ENCODE measurements around the gene SELENOW. TPM values are rescaled to one million over a fixed set of nuclear protein-coding genes. Genes with fewer than 3 reads are reported as not detected.

Gene SELENOW
- total and polyA plus RNA-seq, 4 donors = 329 to 692 (median 640) TPM

DNA sequence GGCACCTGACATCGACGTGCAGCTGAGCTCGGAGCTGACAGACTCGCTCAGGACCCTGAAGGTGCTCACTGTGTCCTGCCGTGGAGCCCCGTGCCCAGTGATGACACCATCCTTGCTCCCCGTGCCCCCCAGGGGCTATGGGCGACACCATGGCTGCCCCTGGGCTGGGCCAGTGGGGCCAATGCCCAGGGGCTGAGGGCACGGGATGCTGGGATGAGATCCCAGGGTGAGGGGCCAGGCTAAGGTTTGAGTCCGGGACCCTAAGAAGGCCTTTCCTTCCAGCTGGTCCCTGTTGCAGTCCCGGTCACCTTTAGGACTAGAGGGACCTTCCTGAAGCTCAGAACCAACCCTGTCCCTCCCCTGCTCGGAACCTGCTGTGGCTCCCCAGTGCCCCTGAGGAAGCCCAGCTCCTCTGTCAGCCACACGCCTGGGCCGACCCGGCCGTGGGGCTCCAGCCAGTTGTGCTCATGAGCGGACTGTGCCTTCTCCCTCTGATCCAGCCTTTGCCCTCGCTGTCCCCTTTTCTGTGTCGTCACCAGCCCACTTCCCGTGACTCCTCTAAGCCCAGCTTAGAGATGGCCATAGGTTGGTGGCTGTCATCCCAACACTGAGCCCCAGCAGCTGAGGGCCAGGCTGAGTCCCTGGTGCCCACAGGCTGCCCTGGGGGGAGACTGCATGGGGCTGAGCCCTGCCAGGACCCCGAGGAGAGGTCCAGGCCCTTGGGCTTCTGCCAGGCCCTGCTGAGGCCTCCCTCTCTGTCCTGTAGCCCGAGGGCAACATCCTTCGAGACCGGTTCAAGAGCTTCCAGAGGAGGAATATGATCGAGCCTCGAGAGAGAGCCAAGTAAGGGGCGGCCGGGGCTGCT lies 22.5 kb upstream of the SELENOW start:
- no peaks in the 10 kb centered on the region for H3K27me3 ChIP-seq (ENCODE audit: control insufficient read depth, insufficient read depth, low read length)
- H3K4me3 ChIP-seq (ENCODE audit: low read depth, low read length) = no peak overlapping the region
- no peak for DNase-seq (ENCODE audit: low read depth in 4 of 6, low spot score in 6 of 6)
- H3K4me1 ChIP-seq (ENCODE audit: control insufficient read depth, insufficient read depth, low read length) = no peaks in the 10 kb centered on the region
- WGBS (ENCODE audit: insufficient coverage) = 95% methylated on average over 28 of the region's 28 CpGs
- H3K36me3 ChIP-seq (ENCODE audit: control insufficient read depth, insufficient read depth, low read length) = peaks cover 83% of the 10 kb centered on the region
- H3K27ac ChIP-seq (ENCODE audit: low read depth, low read length) = no peak overlapping the region
- no peaks in the 10 kb centered on the region for H3K9me3 ChIP-seq (ENCODE audit: control insufficient read depth, insufficient read depth, low read length)

DNA sequence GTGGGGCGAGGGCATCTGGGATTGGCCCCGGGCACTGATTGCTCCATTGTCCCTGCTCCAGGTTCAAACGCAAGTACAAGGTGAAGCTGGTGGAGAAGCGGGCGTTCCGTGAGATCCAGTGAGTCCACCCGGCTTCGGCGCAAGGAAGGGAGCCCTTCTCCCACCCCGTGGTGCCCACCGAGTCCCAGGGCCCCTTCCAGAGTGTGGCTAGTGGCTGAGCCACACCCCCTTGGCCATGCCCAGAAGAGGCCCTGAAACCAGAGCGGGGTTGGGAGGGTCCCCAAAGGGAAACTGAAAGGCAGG lies 21.9 kb upstream of the SELENOW start:
- no peaks in the 10 kb centered on the region for H3K4me1 ChIP-seq (ENCODE audit: control insufficient read depth, insufficient read depth, low read length)
- WGBS (ENCODE audit: insufficient coverage) = 97% methylated on average over 12 of the region's 12 CpGs
- H3K36me3 ChIP-seq (ENCODE audit: control insufficient read depth, insufficient read depth, low read length) = peaks cover 78% of the 10 kb centered on the region
- no peaks in the 10 kb centered on the region for H3K9me3 ChIP-seq (ENCODE audit: control insufficient read depth, insufficient read depth, low read length)
- no peak for DNase-seq (ENCODE audit: low read depth in 4 of 6, low spot score in 6 of 6)
- H3K27ac ChIP-seq (ENCODE audit: low read depth, low read length) = no peak overlapping the region
- no peaks in the 10 kb centered on the region for H3K27me3 ChIP-seq (ENCODE audit: control insufficient read depth, insufficient read depth, low read length)
- no peak overlapping the region for H3K4me3 ChIP-seq (ENCODE audit: low read depth, low read length)

DNA sequence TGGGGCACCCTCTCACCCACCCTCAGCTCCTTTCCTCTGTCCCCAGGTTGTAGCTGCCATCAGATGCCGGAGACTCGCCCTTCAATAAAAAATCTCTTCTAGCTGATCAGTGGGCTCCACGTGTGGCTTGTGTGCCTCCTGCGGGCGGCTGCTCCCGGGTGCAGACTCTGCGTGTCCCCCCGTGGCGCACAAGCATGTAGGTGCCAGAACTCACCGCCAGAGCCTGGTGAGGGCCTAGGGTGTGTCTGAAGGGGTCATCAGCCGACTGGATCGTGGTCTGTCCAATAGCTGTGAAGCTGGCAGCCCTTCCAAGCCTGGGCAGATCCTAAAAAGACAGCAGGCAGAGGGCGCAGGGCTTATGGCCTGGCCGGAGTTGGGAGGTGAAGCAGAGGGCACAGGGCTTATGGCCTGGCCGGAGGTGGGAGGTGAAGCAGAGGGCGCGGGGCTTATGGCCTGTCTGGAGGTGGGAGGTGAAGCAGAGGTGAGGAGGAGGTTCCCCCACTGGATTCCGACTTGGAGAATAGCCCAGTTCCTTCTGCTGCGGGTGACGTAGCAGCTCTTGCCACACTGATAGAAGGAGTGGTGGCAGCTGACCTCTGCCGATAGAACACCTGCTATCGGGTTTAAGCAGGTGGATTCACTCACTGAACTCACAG lies 21.4 kb upstream of the SELENOW start:
- WGBS (ENCODE audit: insufficient coverage) = 95% methylated on average over 19 of the region's 22 CpGs
- Histone ChIP-seq H3K36me3 (ENCODE audit: control insufficient read depth, insufficient read depth, low read length) (peaks cover 73% of the 10 kb centered on the region), H3K27me3 (ENCODE audit: control insufficient read depth, insufficient read depth, low read length) (no peaks in the 10 kb centered on the region), H3K4me3 (ENCODE audit: low read depth, low read length) (no peak overlapping the region), H3K4me1 (ENCODE audit: control insufficient read depth, insufficient read depth, low read length) (no peaks in the 10 kb centered on the region), H3K9me3 (ENCODE audit: control insufficient read depth, insufficient read depth, low read length) (no peaks in the 10 kb centered on the region), H3K27ac (ENCODE audit: low read depth, low read length) (no peak overlapping the region)
- no peak for DNase-seq (ENCODE audit: low read depth in 4 of 6, low spot score in 6 of 6)

DNA sequence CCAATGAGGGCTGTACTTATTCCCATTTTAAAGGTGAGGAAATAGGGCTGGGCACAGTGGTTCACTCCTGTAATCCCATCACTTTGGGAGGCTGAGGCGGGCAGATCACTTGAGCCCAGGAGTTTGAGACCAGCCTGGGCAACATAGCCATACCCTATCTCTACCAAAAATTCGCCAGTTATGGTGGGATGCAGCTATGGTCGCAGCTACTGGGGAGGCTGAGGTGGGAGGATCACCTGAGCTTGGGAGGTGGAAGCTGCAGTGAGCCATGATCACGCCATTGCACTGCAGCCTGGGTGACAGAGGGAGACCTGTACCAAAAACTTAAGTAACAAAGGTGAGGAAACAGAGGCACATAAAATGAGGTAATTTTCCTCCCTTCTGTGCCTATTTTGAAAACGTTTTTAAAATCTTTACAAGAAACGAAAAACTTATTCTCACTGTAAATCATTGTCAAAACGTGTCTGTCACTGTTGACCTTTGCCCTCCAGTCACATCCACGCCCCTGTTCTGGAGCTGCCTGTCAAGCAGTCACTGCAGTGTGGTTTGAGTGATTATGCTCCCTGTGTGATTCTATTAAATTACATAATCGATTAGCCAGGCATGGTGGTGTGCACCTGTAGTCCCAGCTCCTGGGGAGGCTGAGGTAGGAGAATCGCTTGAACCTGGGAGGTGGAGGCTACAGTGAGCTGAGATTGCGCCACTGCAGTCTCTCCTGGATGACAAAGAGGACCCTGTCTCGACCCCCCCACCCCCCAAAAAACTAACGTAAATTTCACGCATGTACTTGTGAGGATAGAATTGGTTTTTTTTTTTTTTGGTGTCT lies 20.7 kb upstream of the SELENOW start:
- DNase-seq (ENCODE audit: low read depth in 4 of 6, low spot score in 6 of 6) = no peak

DNA sequence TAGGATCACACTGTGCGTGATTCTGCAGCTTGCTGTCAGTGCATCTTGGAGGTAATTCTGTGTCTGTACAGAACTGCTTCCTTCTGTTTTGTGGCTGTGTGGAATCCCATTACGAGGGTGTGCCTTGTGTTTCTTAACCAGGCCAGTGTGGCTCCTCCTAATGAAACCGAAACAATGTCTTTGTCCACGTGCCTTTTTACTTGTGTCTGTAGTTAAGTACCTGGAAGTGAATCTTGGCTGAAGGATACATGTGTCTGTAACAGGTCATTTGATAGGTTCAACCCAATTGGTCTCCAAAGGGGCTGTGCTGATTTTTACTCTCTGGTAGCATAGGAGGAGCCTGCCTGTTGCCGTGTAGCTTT lies 20.1 kb upstream of the SELENOW start:
- Histone ChIP-seq H3K4me1 (ENCODE audit: control insufficient read depth, insufficient read depth, low read length) (no peaks in the 10 kb centered on the region), H3K27me3 (ENCODE audit: control insufficient read depth, insufficient read depth, low read length) (no peaks in the 10 kb centered on the region), H3K4me3 (ENCODE audit: low read depth, low read length) (no peak overlapping the region), H3K36me3 (ENCODE audit: control insufficient read depth, insufficient read depth, low read length) (peaks cover 60% of the 10 kb centered on the region), H3K9me3 (ENCODE audit: control insufficient read depth, insufficient read depth, low read length) (no peaks in the 10 kb centered on the region), H3K27ac (ENCODE audit: low read depth, low read length) (no peak overlapping the region)
- no peak for DNase-seq (ENCODE audit: low read depth in 4 of 6, low spot score in 6 of 6)
- WGBS (ENCODE audit: insufficient coverage) = 96% methylated on average over 5 of the region's 5 CpGs

More for the DNA sequence above, 20.7 kb upstream of the SELENOW start:
- no peak overlapping the region for H3K27ac ChIP-seq (ENCODE audit: low read depth, low read length)
- no peaks in the 10 kb centered on the region for H3K4me1 ChIP-seq (ENCODE audit: control insufficient read depth, insufficient read depth, low read length)
- peaks cover 66% of the 10 kb centered on the region for H3K36me3 ChIP-seq (ENCODE audit: control insufficient read depth, insufficient read depth, low read length)
- no peaks in the 10 kb centered on the region for H3K27me3 ChIP-seq (ENCODE audit: control insufficient read depth, insufficient read depth, low read length)
- 100% methylated on average over 2 of the region's 14 CpGs for WGBS (ENCODE audit: insufficient coverage)
- no peak overlapping the region for H3K4me3 ChIP-seq (ENCODE audit: low read depth, low read length)
- no peaks in the 10 kb centered on the region for H3K9me3 ChIP-seq (ENCODE audit: control insufficient read depth, insufficient read depth, low read length)

DNA sequence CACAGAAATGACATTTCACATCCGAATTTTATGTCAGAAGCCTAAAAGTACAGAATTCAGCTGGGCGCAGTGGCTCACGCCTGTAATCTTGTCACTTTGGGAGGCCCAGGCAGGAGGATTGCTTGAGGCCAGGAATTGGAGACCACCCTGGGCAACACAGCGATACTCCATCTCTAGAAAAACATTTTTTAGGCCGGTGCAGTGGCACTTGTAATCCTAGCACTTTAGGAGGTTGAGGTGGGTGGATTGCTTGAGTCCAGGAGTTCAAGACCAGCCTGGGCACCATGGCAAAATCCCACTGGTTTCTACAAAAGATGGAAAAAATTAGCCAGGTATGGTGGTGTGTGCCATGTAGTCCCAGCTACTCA lies 17.9 kb upstream of the SELENOW start:
- no peak overlapping the region for H3K27ac ChIP-seq (ENCODE audit: low read depth, low read length)
- peaks cover 2% of the 10 kb centered on the region for H3K4me1 ChIP-seq (ENCODE audit: control insufficient read depth, insufficient read depth, low read length)
- H3K9me3 ChIP-seq (ENCODE audit: control insufficient read depth, insufficient read depth, low read length) = no peaks in the 10 kb centered on the region
- no peak overlapping the region for H3K4me3 ChIP-seq (ENCODE audit: low read depth, low read length)
- no peaks in the 10 kb centered on the region for H3K27me3 ChIP-seq (ENCODE audit: control insufficient read depth, insufficient read depth, low read length)
- H3K36me3 ChIP-seq (ENCODE audit: control insufficient read depth, insufficient read depth, low read length) = peaks cover 38% of the 10 kb centered on the region
- WGBS (ENCODE audit: insufficient coverage) = 100% methylated on average over 4 of the region's 5 CpGs
- no peak for DNase-seq (ENCODE audit: low read depth in 4 of 6, low spot score in 6 of 6)

DNA sequence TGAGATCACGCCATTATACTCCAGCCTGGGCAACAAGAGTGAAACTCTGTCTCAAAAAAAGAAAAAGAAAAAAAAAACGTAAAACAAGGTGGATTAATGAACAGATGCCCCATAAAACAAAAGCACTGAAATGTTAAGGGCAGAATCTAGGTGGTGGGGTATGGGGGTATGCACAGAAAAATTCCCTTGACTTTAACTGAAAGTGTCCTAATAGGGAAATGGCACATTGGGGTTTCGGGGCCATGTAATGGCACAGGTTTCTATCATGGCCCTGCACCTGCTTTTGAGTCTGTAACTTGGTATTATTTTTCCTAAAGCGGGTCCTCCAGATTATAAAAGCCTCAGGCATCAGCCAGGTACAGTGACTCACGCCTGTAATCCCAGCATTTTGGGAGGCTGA lies 16.9 kb upstream of the SELENOW start:
- Histone ChIP-seq H3K4me3 (ENCODE audit: low read depth, low read length) (no peak overlapping the region), H3K4me1 (ENCODE audit: control insufficient read depth, insufficient read depth, low read length) (peaks cover 10% of the 10 kb centered on the region), H3K27me3 (ENCODE audit: control insufficient read depth, insufficient read depth, low read length) (no peaks in the 10 kb centered on the region), H3K36me3 (ENCODE audit: control insufficient read depth, insufficient read depth, low read length) (peaks cover 29% of the 10 kb centered on the region), H3K27ac (ENCODE audit: low read depth, low read length) (no peak overlapping the region), H3K9me3 (ENCODE audit: control insufficient read depth, insufficient read depth, low read length) (no peaks in the 10 kb centered on the region)
- 87% methylated on average over 3 of the region's 5 CpGs for WGBS (ENCODE audit: insufficient coverage)
- DNase-seq (ENCODE audit: low read depth in 4 of 6, low spot score in 6 of 6) = no peak

DNA sequence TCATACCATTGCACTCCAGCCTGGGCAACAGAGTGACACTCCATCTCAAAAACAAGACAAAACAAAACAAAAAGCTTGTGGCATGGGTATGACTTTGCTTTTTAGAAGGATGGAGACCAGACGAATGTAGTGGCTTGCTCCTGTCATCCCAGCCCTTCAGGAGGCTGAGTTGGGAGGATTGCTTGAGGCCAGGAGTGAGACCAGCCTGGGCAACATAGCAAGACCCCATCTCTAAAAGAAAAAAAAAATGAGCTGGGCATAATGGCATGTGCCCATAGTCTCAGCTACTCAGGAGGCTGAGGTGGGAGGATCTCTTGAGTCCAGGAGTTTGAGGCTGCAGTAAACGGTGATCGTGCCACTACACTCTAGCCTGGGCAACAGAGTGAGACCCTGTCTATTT lies 16.4 kb upstream of the SELENOW start:
- 67% methylated on average over 2 of the region's 3 CpGs for WGBS (ENCODE audit: insufficient coverage)
- Histone ChIP-seq H3K27me3 (ENCODE audit: control insufficient read depth, insufficient read depth, low read length) (no peaks in the 10 kb centered on the region), H3K9me3 (ENCODE audit: control insufficient read depth, insufficient read depth, low read length) (no peaks in the 10 kb centered on the region), H3K36me3 (ENCODE audit: control insufficient read depth, insufficient read depth, low read length) (peaks cover 23% of the 10 kb centered on the region), H3K4me3 (ENCODE audit: low read depth, low read length) (no peak overlapping the region), H3K4me1 (ENCODE audit: control insufficient read depth, insufficient read depth, low read length) (peaks cover 10% of the 10 kb centered on the region), H3K27ac (ENCODE audit: low read depth, low read length) (no peak overlapping the region)
- no peak for DNase-seq (ENCODE audit: low read depth in 4 of 6, low spot score in 6 of 6)

DNA sequence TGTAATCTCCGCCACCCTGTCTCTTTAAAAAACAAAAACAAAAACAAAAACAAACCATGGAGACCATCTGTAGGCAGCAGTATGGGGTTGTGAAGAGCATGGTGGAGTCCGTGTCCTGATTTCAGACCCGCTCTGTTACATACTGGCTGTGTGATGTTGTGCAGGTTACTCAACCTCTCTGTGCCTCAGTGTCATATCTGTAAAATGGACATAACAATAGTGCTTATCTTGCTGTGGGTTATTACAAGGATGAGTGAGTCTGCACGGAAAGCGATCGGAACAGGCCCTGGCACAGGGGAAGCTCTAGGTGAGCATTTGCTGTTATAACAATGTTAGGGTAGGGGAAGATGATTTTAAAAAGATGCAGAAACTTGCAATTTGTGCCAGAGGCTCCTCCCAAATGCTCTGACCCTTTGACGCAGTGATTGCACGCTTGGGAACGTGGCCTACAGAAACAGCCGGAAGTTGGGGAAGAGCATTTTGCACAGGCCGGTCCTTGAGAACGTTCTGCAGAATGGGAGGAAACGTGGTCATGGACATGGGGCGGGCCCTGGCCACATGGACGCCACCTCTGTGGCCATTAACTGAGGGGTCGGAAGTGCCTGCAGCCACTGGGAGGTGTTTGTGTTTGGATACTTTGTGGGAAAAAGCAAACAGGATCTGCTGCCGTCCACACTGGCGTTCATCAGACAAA lies 15.7 kb upstream of the SELENOW start:
- H3K4me3 ChIP-seq (ENCODE audit: low read depth, low read length) = no peak overlapping the region
- H3K27ac ChIP-seq (ENCODE audit: low read depth, low read length) = no peak overlapping the region
- no peak for DNase-seq (ENCODE audit: low read depth in 4 of 6, low spot score in 6 of 6)
- H3K9me3 ChIP-seq (ENCODE audit: control insufficient read depth, insufficient read depth, low read length) = no peaks in the 10 kb centered on the region
- H3K4me1 ChIP-seq (ENCODE audit: control insufficient read depth, insufficient read depth, low read length) = peaks cover 10% of the 10 kb centered on the region
- 80% methylated on average over 13 of the region's 18 CpGs for WGBS (ENCODE audit: insufficient coverage)
- peaks cover 17% of the 10 kb centered on the region for H3K36me3 ChIP-seq (ENCODE audit: control insufficient read depth, insufficient read depth, low read length)
- no peaks in the 10 kb centered on the region for H3K27me3 ChIP-seq (ENCODE audit: control insufficient read depth, insufficient read depth, low read length)

Data from spinal cord (tissue), 10 donors.